CD14-positive monocyte (primary cell): ENCODE results near the gene PTPRN2. TPM values are rescaled to one million over a fixed set of nuclear protein-coding genes. Genes with fewer than 3 reads are reported as not detected.

Source experiments
- DNase-seq, 3 donors: peaks; one replicate each; pipeline ENCODE4 v3.0.0-alpha.2; 2011 to 2022
- H2AFZ ChIP-seq: 2 replicates; pipeline ENCODE4 v1.6.0; 2012; ENCODE audit warnings: mild to moderate bottlenecking, low read depth, low read length, inconsistent platforms; ENCODE audit not compliant: insufficient read depth, poor library complexity, severe bottlenecking
- H3K27ac ChIP-seq, 2 donors: 1 replicate in 1 of 2; 2 replicates in 1 of 2; pipeline ENCODE4 v1.5.1; 2012 to 2013; ENCODE audit warnings: low read length in 2 of 2, control low read depth in 1 of 2, inconsistent platforms in 1 of 2, low read depth in 1 of 2, mild to moderate bottlenecking in 1 of 2
- H3K27me3 ChIP-seq, 2 donors: one replicate each; pipeline versions ENCODE4 v1.6.0 to v1.6.1; 2011 to 2013; ENCODE audit warnings: low read length in 2 of 2; ENCODE audit not compliant: control insufficient read depth in 2 of 2, insufficient read depth in 2 of 2
- H3K36me3 ChIP-seq, 2 donors: replicated peaks in 1 of 2; 1 replicate in 1 of 2; 2 replicates in 1 of 2; pipeline versions ENCODE4 v1.5.1 to v1.6.1; 2012 to 2013; ENCODE audit warnings: low read length in 2 of 2, control low read depth in 1 of 2, inconsistent platforms in 1 of 2, mild to moderate bottlenecking in 1 of 2; ENCODE audit not compliant: insufficient read depth in 2 of 2, control insufficient read depth in 1 of 2
- H3K4me1 ChIP-seq, 2 donors: 1 replicate in 1 of 2; 2 replicates in 1 of 2; pipeline versions ENCODE4 v1.5.1 to v1.6.1; 2012 to 2013; ENCODE audit warnings: low read length in 2 of 2, control low read depth in 1 of 2, inconsistent platforms in 1 of 2, mild to moderate bottlenecking in 1 of 2, moderate library complexity in 1 of 2; ENCODE audit not compliant: insufficient read depth in 2 of 2, control insufficient read depth in 1 of 2
- H3K4me2 ChIP-seq: replicated peaks from 2 replicates; pipeline ENCODE3; 2012; ENCODE audit warnings: low read length, moderate library complexity, mild to moderate bottlenecking; ENCODE audit not compliant: poor library complexity, severe bottlenecking; ENCODE audit errors: extremely low read depth
- H3K4me3 ChIP-seq, 3 experiments: fragments of 200-600 bp in 1 of 3; sonication (generic) in 1 of 3; replicated peaks in 1 of 3; 1 replicate in 2 of 3; 2 replicates in 1 of 3; pipeline ENCODE4 v1.5.1; 2011 to 2013; ENCODE audit warnings: low read length in 3 of 3, mild to moderate bottlenecking in 3 of 3, control low read depth in 2 of 3, low read depth in 2 of 3, inconsistent platforms in 1 of 3, moderate library complexity in 1 of 3
- H3K79me2 ChIP-seq: 2 replicates; pipeline ENCODE4 v1.6.0; 2012; ENCODE audit warnings: mild to moderate bottlenecking, control low read depth, inconsistent platforms, low read length, moderate library complexity; ENCODE audit not compliant: insufficient read depth
- H3K9ac ChIP-seq: 2 replicates; pipeline ENCODE4 v1.6.0; 2017; ENCODE audit warnings: low read length, mild to moderate bottlenecking; ENCODE audit not compliant: insufficient read depth, poor library complexity, severe bottlenecking
- H3K9me3 ChIP-seq, 2 donors: replicated peaks in 1 of 2; 1 replicate in 1 of 2; 2 replicates in 1 of 2; pipeline versions ENCODE4 v1.5.1 to v1.6.1; 2012 to 2013; ENCODE audit warnings: low read length in 2 of 2, control low read depth in 1 of 2; ENCODE audit not compliant: control insufficient read depth in 1 of 2, insufficient read depth in 1 of 2
- H4K20me1 ChIP-seq: 2 replicates; pipeline ENCODE4 v1.6.0; 2012; ENCODE audit warnings: mild to moderate bottlenecking, low read length, control low read depth, moderate library complexity; ENCODE audit not compliant: insufficient read depth
- H3K27ac Mint-ChIP-seq, 7 donors: one replicate each; pipeline ENCODE4 v1.8.0; 2020; ENCODE audit warnings: mild to moderate bottlenecking in 7 of 7, mixed read lengths in 7 of 7, moderate library complexity in 6 of 7, inconsistent platforms in 2 of 7
- H3K27me3 Mint-ChIP-seq, 3 donors: one replicate each; pipeline ENCODE4 v1.8.0; 2021 to 2022; ENCODE audit warnings: low read depth in 3 of 3, mild to moderate bottlenecking in 3 of 3, mixed read lengths in 3 of 3, moderate library complexity in 3 of 3, inconsistent platforms in 1 of 3
- H3K36me3 Mint-ChIP-seq, 2 donors: one replicate each; pipeline ENCODE4 v1.8.0; 2020; ENCODE audit warnings: mixed read lengths in 2 of 2, inconsistent platforms in 1 of 2, mild to moderate bottlenecking in 1 of 2
- H3K4me1 Mint-ChIP-seq: one replicate; pipeline ENCODE4 v1.8.0; 2020; ENCODE audit warnings: mild to moderate bottlenecking, mixed read lengths
- H3K4me3 Mint-ChIP-seq, 2 donors: one replicate each; pipeline ENCODE4 v1.8.0; 2020; ENCODE audit warnings: mild to moderate bottlenecking in 2 of 2, mixed read lengths in 2 of 2, moderate library complexity in 1 of 2
- H3K9me3 Mint-ChIP-seq, 7 donors: one replicate each; pipeline ENCODE4 v1.8.0; 2020 to 2022; ENCODE audit warnings: mixed read lengths in 7 of 7, mild to moderate bottlenecking in 6 of 7, moderate library complexity in 6 of 7, inconsistent platforms in 2 of 7
- WGBS: methylation state at CpG from one replicate; pipeline ENCODE4 v1.1.5; 2013; ENCODE audit warnings: missing lambda C conversion rate; ENCODE audit not compliant: insufficient coverage; 5-methylcytosine and 5-hydroxymethylcytosine counted together
- intact Hi-C, 2 donors: fragments of 100-400 bp; cut with micrococcal nuclease; formaldehyde crosslinking; loops; one replicate each; pipeline versions ENCODE4 v1.15.0 to v1.15.1; 2023
- polyA plus RNA-seq, 3 donors: library from polyadenylated mRNA; depleted of rRNA in 1 of 3; unstranded in 2 of 3; stranded (reverse) in 1 of 3; fragments of 300-500 nt in 2 of 3; fragments of >200 nt in 1 of 3; fragmentation: Illumina TruSeq in 2 of 3; gene quantifications; 1 replicate in 2 of 3; 2 replicates in 1 of 3; pipeline ENCODE4 v1.2.3, GENCODE V29; 2012 to 2021
- TF ChIP-seq, protein P1 (sequence below): fragments of 200-600 bp; IDR thresholded peaks from one replicate; pipeline ENCODE4 v1.8.0; 2022; ENCODE audit warnings: antibody characterized with exemption, mild to moderate bottlenecking

Gene PTPRN2
- polyA plus RNA-seq, 3 donors: 0.25 to 1.4 (median 0.97) TPM

DNA sequence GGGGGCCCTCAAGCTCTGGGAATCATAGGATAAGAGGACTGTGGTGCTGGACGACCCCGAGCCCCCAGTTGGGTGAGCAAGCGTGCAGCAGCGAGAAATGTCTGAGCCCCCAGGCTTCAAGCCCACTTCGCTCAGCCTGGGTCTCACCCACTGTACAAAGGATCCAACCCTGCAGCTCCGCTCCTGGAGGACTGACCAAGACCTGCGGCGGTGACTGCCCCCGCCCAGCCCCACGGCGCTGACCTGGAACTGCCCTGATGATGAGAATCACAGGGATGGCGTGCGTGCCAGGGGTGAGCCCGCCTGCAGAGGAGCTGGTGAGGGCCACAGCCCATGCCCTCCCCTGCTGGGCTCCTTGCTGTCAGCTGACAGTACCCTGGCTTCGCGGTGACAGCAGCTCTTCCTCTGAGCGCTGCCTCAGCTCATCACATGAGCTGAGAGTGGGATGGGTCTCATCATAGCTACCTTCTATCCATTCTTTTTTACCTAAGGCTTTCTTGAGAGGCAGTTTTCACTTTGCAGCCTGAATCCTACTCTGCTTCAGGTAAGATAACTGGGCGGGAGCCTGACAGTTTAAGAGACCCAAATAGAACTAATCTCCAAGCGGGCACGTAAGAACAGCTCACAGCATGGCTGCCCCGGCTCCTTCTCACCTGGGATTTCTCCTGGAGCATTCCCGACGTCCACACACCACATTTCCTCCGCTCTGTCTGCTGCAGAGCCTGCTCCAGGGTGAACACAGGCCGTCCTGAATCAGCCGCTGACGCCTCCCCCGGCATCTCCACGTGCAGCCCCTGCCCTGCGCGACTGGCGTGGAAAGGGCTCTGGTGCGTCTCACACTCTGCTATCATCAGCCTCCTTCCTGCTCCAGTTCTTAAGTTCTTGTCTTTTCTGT lies 329.9 kb downstream of the PTPRN2 start:
- H3K36me3 ChIP-seq: no peaks in the 10 kb centered on the region
- Mint-ChIP-seq H3K4me1 (no peaks in the 10 kb centered on the region), H3K9me3 (peaks cover 15 to 48% (median 28%) of the 10 kb centered on the region in 7 donors), H3K27ac (no peak overlapping the region), H3K27me3 (peaks cover 0 to 3% (median 1%) of the 10 kb centered on the region in 3 donors), H3K36me3 (no peaks in the 10 kb centered on the region), H3K4me3 (no peak overlapping the region)
- H3K79me2 ChIP-seq: no peaks in the 10 kb centered on the region
- H3K4me3 ChIP-seq: no peak overlapping the region
- WGBS: 93% methylated on average over 33 of the region's 33 CpGs
- H3K4me2 ChIP-seq: no peak overlapping the region
- H3K27ac ChIP-seq: no peak overlapping the region
- intact Hi-C loops: no loop called here
- DNase-seq: no peak
- H3K4me1 ChIP-seq: no peaks in the 10 kb centered on the region
- H4K20me1 ChIP-seq: no peaks in the 10 kb centered on the region
- TF ChIP-seq, protein P1, sequence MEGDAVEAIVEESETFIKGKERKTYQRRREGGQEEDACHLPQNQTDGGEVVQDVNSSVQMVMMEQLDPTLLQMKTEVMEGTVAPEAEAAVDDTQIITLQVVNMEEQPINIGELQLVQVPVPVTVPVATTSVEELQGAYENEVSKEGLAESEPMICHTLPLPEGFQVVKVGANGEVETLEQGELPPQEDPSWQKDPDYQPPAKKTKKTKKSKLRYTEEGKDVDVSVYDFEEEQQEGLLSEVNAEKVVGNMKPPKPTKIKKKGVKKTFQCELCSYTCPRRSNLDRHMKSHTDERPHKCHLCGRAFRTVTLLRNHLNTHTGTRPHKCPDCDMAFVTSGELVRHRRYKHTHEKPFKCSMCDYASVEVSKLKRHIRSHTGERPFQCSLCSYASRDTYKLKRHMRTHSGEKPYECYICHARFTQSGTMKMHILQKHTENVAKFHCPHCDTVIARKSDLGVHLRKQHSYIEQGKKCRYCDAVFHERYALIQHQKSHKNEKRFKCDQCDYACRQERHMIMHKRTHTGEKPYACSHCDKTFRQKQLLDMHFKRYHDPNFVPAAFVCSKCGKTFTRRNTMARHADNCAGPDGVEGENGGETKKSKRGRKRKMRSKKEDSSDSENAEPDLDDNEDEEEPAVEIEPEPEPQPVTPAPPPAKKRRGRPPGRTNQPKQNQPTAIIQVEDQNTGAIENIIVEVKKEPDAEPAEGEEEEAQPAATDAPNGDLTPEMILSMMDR: no peak
- H3K9ac ChIP-seq: no peak overlapping the region
- no peaks in the 10 kb centered on the region for H3K27me3 ChIP-seq
- H3K9me3 ChIP-seq: peaks cover 25 to 61% of the 10 kb centered on the region in 2 donors
- H2AFZ ChIP-seq: no peak overlapping the region

DNA sequence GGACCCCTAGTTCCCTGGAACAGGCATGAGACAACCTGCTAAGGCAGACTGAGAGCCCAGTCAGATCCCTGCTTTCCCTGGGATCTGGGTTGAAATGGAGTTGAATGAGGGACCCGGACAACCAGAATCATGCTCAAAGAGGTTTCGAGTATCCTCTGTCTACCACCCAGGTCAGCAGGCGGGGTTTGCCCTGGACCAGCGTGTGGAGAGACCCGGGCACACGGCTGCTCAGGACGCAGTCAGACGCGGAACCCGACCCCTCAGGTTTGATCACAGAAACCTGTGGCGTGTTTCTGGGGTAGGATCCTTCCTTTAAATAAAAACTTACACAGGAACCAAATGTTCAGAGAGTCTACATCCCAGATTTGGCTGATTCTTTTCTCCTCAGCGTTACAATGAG lies 330.6 kb downstream of the PTPRN2 start:
- Histone ChIP-seq H3K4me1 (no peaks in the 10 kb centered on the region), H3K9me3 (peaks cover 23 to 63% of the 10 kb centered on the region in 2 donors), H3K36me3 (no peaks in the 10 kb centered on the region), H2AFZ (no peak overlapping the region), H3K4me2 (no peak overlapping the region), H3K79me2 (no peaks in the 10 kb centered on the region), H3K27ac (no peak overlapping the region), H3K4me3 (no peak overlapping the region), H3K9ac (no peak overlapping the region), H4K20me1 (no peaks in the 10 kb centered on the region), H3K27me3 (no peaks in the 10 kb centered on the region)
- H3K9me3 Mint-ChIP-seq: peaks cover 18 to 54% (median 29%) of the 10 kb centered on the region in 7 donors
- peaks cover 0 to 3% (median 1%) of the 10 kb centered on the region in 3 donors for H3K27me3 Mint-ChIP-seq
- TF ChIP-seq, protein P1: no peak
- H3K36me3 Mint-ChIP-seq: no peaks in the 10 kb centered on the region
- DNase-seq: no peak
- H3K4me1 Mint-ChIP-seq: no peaks in the 10 kb centered on the region
- H3K27ac Mint-ChIP-seq: no peak overlapping the region
- intact Hi-C loops: no loop called here
- H3K4me3 Mint-ChIP-seq: no peak overlapping the region
- 97% methylated on average over 5 of the region's 12 CpGs for WGBS
